SKM-1 (cell line): ENCODE results near the gene ADGRV1.

ENCODE experiments used
- DNase-seq: peaks from one replicate; lab custom pipeline; 2025; ENCODE audit not compliant: unreplicated experiment; lab: John Stamatoyannopoulos, UW

ADGRV1 gene

GRCh38 chr5:91123291-91123690 lies 564.7 kb downstream of the ADGRV1 start:
- no peak for DNase-seq

GRCh38 chr5:91123901-91124300 lies 565.3 kb downstream of the ADGRV1 start:
- DNase-seq, result no peak

- no peak for DNase-seq
Measured at GRCh38 chr5:91125916-91126315, 567.3 kb downstream of the ADGRV1 start.

DNA sequence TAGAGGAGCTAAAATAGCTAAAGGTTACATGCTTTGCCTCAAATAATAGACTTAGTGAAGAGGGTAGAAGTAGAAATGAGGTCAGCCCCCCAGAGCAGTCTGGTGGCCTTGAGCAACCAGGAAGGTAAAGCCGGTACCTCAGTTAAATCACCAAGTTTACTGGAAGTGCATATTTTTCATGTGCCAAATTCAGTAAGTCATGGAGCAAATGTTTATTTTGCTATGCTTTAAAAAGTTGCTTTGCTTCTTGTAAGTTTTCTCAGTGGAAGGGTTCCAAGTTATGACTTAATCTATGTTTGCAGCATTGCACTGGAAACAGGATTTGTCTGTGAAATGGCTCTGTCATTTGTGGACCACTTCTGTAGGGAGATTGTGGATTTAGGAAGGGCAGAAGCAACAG lies 567.9 kb downstream of the ADGRV1 start:
- no peak for DNase-seq

- DNase-seq, result no peak
Measured at GRCh38 chr5:91126888-91127287, 568.3 kb downstream of the ADGRV1 start.

- DNase-seq, result no peak
Measured at GRCh38 chr5:91127456-91128081, 569.0 kb downstream of the ADGRV1 start.

DNA sequence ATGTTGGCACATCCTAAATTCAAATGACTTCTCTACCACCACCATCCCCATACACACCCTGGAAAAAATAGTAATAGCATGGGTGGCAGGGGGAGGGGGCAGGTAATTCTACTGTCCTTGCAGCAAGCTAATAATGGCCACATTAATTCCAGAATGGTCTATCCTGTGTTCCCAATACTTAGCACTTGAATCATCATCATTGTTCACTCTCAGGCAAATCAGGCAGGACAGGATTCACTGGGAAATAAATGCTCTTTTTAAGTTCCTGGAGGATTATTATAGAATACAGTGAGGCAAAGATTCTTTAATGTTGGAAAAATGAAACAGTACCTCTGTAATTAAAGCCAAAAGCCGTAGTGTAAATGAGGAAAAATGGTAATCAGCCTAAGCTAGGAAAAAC lies 570.0 kb downstream of the ADGRV1 start:
- DNase-seq, result no peak

DNA sequence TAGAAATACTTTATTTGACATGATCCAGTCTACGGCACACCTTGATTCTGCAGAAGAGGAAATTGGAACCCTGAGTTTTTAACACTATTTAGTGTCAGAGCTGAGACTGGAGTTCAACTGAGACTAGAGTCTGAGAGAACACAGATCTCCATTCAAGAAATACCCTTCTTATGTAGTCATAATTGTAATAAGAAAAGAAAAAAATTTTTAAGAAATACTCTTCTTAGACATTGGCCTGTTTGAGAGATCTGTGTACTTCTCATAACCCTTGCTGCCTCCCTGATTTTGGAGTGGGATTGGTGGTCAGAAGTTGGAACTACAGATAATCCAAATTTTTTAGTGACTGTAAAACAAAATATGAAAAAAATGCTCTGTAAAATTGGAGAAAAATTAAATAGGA lies 571.2 kb downstream of the ADGRV1 start:
- no peak for DNase-seq

DNA sequence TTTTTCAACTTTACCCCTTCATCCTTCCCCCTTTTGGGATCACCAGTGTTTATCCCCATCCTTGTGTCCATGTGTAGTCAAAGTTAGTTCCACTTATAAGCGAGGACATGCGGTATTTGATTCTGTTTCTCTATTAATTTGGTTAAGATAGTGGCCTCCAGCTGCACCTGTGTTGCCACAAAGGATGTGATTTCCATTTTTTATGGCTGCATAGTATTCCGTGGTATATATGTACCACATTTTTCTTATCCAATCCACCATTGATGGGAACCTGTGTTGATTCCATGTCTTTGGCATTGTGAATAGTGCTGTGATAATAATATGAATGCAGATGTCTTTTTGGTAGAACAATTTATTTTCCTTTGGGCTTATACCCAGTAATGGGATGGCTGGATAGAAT lies 572.2 kb downstream of the ADGRV1 start:
- DNase-seq, result no peak

- DNase-seq, result no peak
Measured at GRCh38 chr5:91132550-91132949, 574.0 kb downstream of the ADGRV1 start.

- no peak for DNase-seq
Measured at GRCh38 chr5:91133183-91133582, 574.6 kb downstream of the ADGRV1 start.

GRCh38 chr5:91135475-91136248 lies 577.1 kb downstream of the ADGRV1 start:
- DNase-seq, result no peak

DNA sequence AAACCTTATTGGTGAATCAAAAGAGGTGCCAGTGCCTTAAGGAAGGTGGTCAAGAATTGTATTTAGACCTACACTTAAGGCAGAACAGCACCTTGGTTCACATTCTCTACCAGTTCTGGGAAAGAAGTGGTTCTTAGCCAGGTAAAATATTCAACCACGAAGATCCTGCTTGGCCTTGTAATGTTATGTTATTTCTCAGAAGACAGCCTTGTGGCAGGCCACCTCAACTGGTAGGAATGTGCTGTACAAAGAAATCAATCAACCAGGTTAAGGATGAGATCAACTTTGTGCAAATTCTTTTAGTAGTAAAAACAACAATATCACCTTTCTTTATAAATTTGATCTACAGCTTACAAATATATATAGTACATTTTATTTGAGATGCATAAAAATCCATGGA lies 577.7 kb downstream of the ADGRV1 start:
- no peak for DNase-seq

DNA sequence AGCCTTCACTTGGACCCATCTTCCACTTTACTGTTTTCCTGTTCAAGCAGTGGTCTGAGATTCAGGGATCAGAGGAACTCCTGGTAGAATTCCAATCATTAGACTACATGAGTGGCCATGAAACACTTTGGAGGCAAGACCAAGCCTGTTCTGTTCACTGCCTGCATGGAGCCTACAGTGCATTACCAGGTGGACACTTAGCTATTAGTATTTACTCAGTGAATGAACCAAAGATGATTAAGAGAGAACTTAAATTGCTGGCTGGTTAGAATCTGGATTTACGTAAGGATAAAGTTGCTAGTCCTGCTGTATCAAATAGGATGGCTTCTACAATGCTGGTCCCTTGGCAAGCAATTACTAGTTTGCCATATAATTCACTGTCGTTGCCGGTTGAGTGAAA lies 579.0 kb downstream of the ADGRV1 start:
- DNase-seq, result no peak

- DNase-seq, result no peak
Measured at GRCh38 chr5:91139572-91140200, 581.1 kb downstream of the ADGRV1 start.

DNA sequence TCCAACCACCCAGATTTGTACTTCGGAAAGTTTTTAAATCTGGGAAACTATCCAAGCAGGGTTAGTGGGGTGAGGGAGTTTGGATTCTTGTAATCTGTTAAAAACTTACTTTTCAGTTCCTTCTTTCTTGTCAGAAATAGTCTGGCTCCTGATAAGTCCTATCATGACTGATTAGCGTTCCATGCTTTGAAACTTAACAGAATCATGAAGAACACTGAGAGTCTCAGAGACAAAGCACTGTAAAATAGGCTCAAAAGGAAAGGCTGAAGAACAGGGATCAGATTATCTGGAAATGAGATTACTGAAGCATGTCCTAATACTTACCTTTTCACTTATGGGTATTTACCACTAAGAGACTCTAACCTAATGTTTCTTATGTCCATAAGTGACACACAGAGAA lies 582.1 kb downstream of the ADGRV1 start:
- no peak for DNase-seq

GRCh38 chr5:91141642-91142041 lies 583.0 kb downstream of the ADGRV1 start:
- DNase-seq, result no peak

DNA sequence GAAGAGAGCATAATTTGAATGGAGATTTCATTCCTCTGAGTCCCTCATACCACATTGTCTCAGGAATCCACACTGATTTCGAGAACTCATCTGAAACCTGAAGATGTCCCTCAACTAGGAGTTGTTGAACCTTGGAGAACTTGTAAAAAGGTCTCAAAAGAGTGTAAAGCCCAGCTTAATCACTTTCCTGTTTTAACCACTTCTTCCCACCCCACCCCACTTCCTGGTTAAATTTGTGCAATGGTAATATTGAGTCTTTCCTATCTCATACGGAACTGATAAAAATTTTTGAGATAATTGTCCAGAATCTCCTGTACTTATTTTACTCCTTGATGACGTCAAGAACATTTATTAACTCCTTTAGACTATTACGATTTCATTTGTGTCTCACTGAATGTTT lies 583.8 kb downstream of the ADGRV1 start:
- DNase-seq, result no peak

- DNase-seq, result no peak
Measured at GRCh38 chr5:91142819-91143218, 584.2 kb downstream of the ADGRV1 start.

- DNase-seq, result no peak
Measured at GRCh38 chr5:91143840-91144239, 585.2 kb downstream of the ADGRV1 start.

GRCh38 chr5:91144491-91145332 lies 586.1 kb downstream of the ADGRV1 start:
- DNase-seq, result no peak

DNA sequence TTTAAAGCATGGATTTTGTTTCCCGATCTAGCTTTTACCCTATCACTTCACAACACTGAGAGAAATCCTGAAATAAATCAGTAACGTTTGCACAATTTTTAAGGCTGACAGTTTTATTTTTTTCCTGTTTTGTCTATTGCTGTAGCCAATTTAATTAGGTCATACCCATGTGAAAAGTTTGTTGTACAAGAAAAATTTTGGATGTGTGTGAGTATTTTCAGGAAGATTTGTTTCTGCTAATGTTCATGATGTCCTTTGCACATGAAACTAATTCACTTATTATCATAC lies 586.7 kb downstream of the ADGRV1 start:
- no peak for DNase-seq
